ENCODE data around the gene GALNT11. TPM values are rescaled to one million over a fixed set of nuclear protein-coding genes. Genes with fewer than 3 reads are reported as not detected.

The GALNT11 gene
- total and polyA plus RNA-seq, 9 of the 15 experiments (the other 6 are each of a cell fraction or from before 2014, with no cell fraction given) = 8.2 to 59.5 (median 36.5) TPM

- ATAC-seq (no peak), DNase-seq (ENCODE audit: extremely low read depth in 1 of 4, low spot score in 3 of 4) (no peak), FAIRE-seq (no peak)
- ChIA-PET POLR2A (no interaction called here), CTCF (ENCODE audit: low intra/inter-chr PET ratio) (no interaction called here)
- Histone ChIP-seq H3K4me1 (replicated peaks in 1 of 2; ENCODE audit: control insufficient read depth in 2 of 2, insufficient read depth in 2 of 2, low read length in 2 of 2) (no peaks in the 10 kb centered on the region), H3K79me2 (ENCODE audit: control insufficient read depth, insufficient read depth, low read length) (no peaks in the 10 kb centered on the region; the same call in 2 of the 3 replicates), H3K4me2 (ENCODE audit: insufficient read depth, low read length) (no peak overlapping the region), H3K36me3 (ENCODE audit: control insufficient read depth, insufficient read depth, low read length) (no peaks in the 10 kb centered on the region), H3K9ac (ENCODE audit: insufficient read depth in 1 of 2, low read depth in 2 of 2, low read length in 2 of 2) (no peak overlapping the region), H2AFZ (ENCODE audit: low read depth, low read length) (no peak overlapping the region), H3K27ac (ENCODE audit: extremely low read depth, low read depth, low read length) (no peak overlapping the region), H3K9me1 (ENCODE audit: control insufficient read depth, insufficient read depth, low read length) (no peaks in the 10 kb centered on the region), H3K9me3 (replicated peaks; ENCODE audit: control insufficient read depth, insufficient read depth, low read depth, low read length) (no peaks in the 10 kb centered on the region), H4K20me1 (replicated peaks; ENCODE audit: control insufficient read depth, insufficient read depth, low read length) (peaks cover 6% of the 10 kb centered on the region; the same call in 1 of the 2 replicates), H3K27me3 (ENCODE audit: control insufficient read depth in 2 of 2, insufficient read depth in 2 of 2, low read length in 2 of 2) (no peaks in the 10 kb centered on the region), H3K4me3 (no peak overlapping the region)
- in situ Hi-C loops (cut with MboI) = no loop called here
- peak; percentile 6 for TF ChIP-seq ZNF146 (CRISPR knock-in tag; IDR thresholded peaks at IDR 0.05; ENCODE audit: unreplicated experiment)
- TF ChIP-seq ZZZ3 (IDR thresholded peaks at IDR 0.05) = no peak
- TF ChIP-seq ZNF695 (CRISPR knock-in tag; IDR thresholded peaks at IDR 0.05) = no peak
- no peak for TF ChIP-seq ZNF354B (CRISPR knock-in tag; IDR thresholded peaks at IDR 0.05)
- no peak for TF ChIP-seq HMGXB4 (CRISPR knock-in tag; IDR thresholded peaks at IDR 0.05)
- WGBS (ENCODE audit: insufficient coverage, low coverage, missing lambda C conversion rate) = 50% methylated on average over 3 of the region's 3 CpGs
- intact Hi-C loops (cut with micrococcal nuclease) = no loop called here
- BruUV-seq (replicated peaks) = no TSS peak
Observed at GRCh38 chr7:152051968-152052367, 26.5 kb downstream of the GALNT11 start.

- H4K20me1 ChIP-seq (replicated peaks; ENCODE audit: control insufficient read depth, insufficient read depth, low read length) = peaks cover 6% of the 10 kb centered on the region; the same call in 1 of the 2 replicates
- H3K9me1 ChIP-seq (ENCODE audit: control insufficient read depth, insufficient read depth, low read length) = no peaks in the 10 kb centered on the region
- DNase-seq (ENCODE audit: extremely low read depth in 1 of 4, low spot score in 3 of 4) (no peak), ATAC-seq (no peak), FAIRE-seq (no peak)
- H3K4me3 ChIP-seq = no peak overlapping the region
- no peak overlapping the region for H2AFZ ChIP-seq (ENCODE audit: low read depth, low read length)
- H3K9me3 ChIP-seq (replicated peaks; ENCODE audit: control insufficient read depth, insufficient read depth, low read depth, low read length) = no peaks in the 10 kb centered on the region
- in situ Hi-C loops (cut with MboI) = no loop called here
- no peak overlapping the region for H3K9ac ChIP-seq (ENCODE audit: insufficient read depth in 1 of 2, low read depth in 2 of 2, low read length in 2 of 2)
- WGBS (ENCODE audit: insufficient coverage, low coverage, missing lambda C conversion rate) = 39% methylated on average over 4 of the region's 4 CpGs
- CTCF ChIA-PET (ENCODE audit: low intra/inter-chr PET ratio) = no interaction called here
- no peaks in the 10 kb centered on the region for H3K4me1 ChIP-seq (replicated peaks in 1 of 2; ENCODE audit: control insufficient read depth in 2 of 2, insufficient read depth in 2 of 2, low read length in 2 of 2)
- no peaks in the 10 kb centered on the region for H3K36me3 ChIP-seq (ENCODE audit: control insufficient read depth, insufficient read depth, low read length)
- H3K27me3 ChIP-seq (ENCODE audit: control insufficient read depth in 2 of 2, insufficient read depth in 2 of 2, low read length in 2 of 2) = no peaks in the 10 kb centered on the region
- TF ChIP-seq ZNF76 (CRISPR knock-in tag; IDR thresholded peaks at IDR 0.05; ENCODE audit: borderline replicate concordance) (no peak), HDGF (IDR thresholded peaks at IDR 0.05) (no peak), ZNF551 (CRISPR knock-in tag; IDR thresholded peaks at IDR 0.05) (no peak), ID3 (CRISPR knock-in tag; IDR thresholded peaks at IDR 0.05) (no peak), ID3 (tag; IDR thresholded peaks at IDR 0.05) (no peak)
- no TSS peak for BruUV-seq (replicated peaks)
- no peak overlapping the region for H3K27ac ChIP-seq (ENCODE audit: extremely low read depth, low read depth, low read length)
- POLR2A ChIA-PET = no interaction called here
- no peaks in the 10 kb centered on the region; the same call in 2 of the 3 replicates for H3K79me2 ChIP-seq (ENCODE audit: control insufficient read depth, insufficient read depth, low read length)
- intact Hi-C loops (cut with micrococcal nuclease) = no loop called here
- no peak overlapping the region for H3K4me2 ChIP-seq (ENCODE audit: insufficient read depth, low read length)
Observed at GRCh38 chr7:152052771-152053170, 27.3 kb downstream of the GALNT11 start.
